Gastrocnemius medialis (tissue), 4 donors: Measurements from ENCODE around the gene ZRANB2. TPM values are rescaled to one million over a fixed set of nuclear protein-coding genes. Genes with fewer than 3 reads are reported as not detected.
A peak's percentile ranks its signal among the peaks of the same experiment; 100 is the strongest.

Experiments
- ATAC-seq, 2 donors: fragments of 150-250 bp; one replicate each; pipeline ENCODE4 v1.9.1; 2016
- DNase-seq, 2 donors: peaks; one replicate each; pipeline ENCODE4 v3.0.0-alpha.2; 2019
- H3K27ac ChIP-seq, 4 donors: fragments of 200-600 bp; sonication (generic); 1 replicate in 1 of 4; 2 replicates in 3 of 4; pipeline ENCODE4 v1.5.1; 2016 to 2018; ENCODE audit warnings: mild to moderate bottlenecking in 2 of 4, moderate library complexity in 1 of 4
- H3K27me3 ChIP-seq, 3 donors: fragments of 200-600 bp; sonication (generic) in 2 of 3; 1 replicate in 1 of 3; 2 replicates in 2 of 3; pipeline versions ENCODE4 v1.5.1 to v1.6.0; 2016 to 2019; ENCODE audit warnings: mild to moderate bottlenecking in 1 of 3, moderate library complexity in 1 of 3
- H3K36me3 ChIP-seq, 2 donors: fragments of 200-600 bp; sonication (generic) in 1 of 2; one replicate each; pipeline ENCODE4 v1.5.1; 2017 to 2018
- H3K4me1 ChIP-seq, 2 donors: fragments of 200-600 bp; sonication (generic) in 1 of 2; one replicate each; pipeline ENCODE4 v1.5.1; 2016 to 2017; ENCODE audit warnings: mild to moderate bottlenecking in 2 of 2
- H3K4me3 ChIP-seq, 4 donors: fragments of 200-600 bp; sonication (generic) in 3 of 4; 1 replicate in 1 of 4; 2 replicates in 3 of 4; pipeline ENCODE4 v1.5.1; 2016 to 2019; ENCODE audit warnings: mild to moderate bottlenecking in 2 of 4
- H3K9me3 ChIP-seq, 3 donors: fragments of 200-600 bp; sonication (generic) in 2 of 3; 1 replicate in 1 of 3; 2 replicates in 2 of 3; pipeline ENCODE4 v1.5.1; 2016 to 2019
- CTCF ChIP-seq, 5 experiments: fragments of 450-650 bp in 3 of 5; fragments of 200-600 bp in 2 of 5; sonication (generic) in 2 of 5; IDR thresholded peaks in 4 of 5; conservative IDR thresholded peaks in 1 of 5; 1 replicate in 4 of 5; 2 replicates in 1 of 5; pipeline ENCODE4 v1.5.1; 2016 to 2019; ENCODE audit warnings: antibody characterized with exemption in 5 of 5, mild to moderate bottlenecking in 3 of 5, moderate library complexity in 3 of 5
- POLR2A ChIP-seq, 2 donors: fragments of 450-650 bp; IDR thresholded peaks; one replicate each; pipeline ENCODE4 v1.6.1; 2017; ENCODE audit warnings: antibody characterized with exemption in 2 of 2, mild to moderate bottlenecking in 2 of 2, moderate library complexity in 2 of 2
- in situ Hi-C, 4 donors: fragments of 200-750 bp; cut with MboI; loops; one replicate each; pipeline versions ENCODE4 v1.15.0 to v1.8.0; 2017; ENCODE audit warnings: low sequenced_read_pairs in 4 of 4
- intact Hi-C: fragments of 100-400 bp; cut with DNase I; formaldehyde crosslinking; loops from one replicate; pipeline ENCODE4 v1.15.1; 2023; ENCODE audit warnings: low total_unique reads
- total RNA-seq, 4 donors: library from RNA; depleted of rRNA; stranded (reverse); fragments of >200 nt; gene quantifications; one replicate each; pipeline versions ENCODE4 v1.1.0 to v1.2.3, GENCODE V29; 2016

ZRANB2 gene
- total RNA-seq, 4 donors from 2014 or later: 20.5 to 66.5 (median 24.1) TPM

GRCh38 chr1:71087060-71087459 is 6.2 kb upstream of the ZRANB2 start:
- Histone ChIP-seq H3K36me3 (no peaks in the 10 kb centered on the region), H3K4me1 (no peaks in the 10 kb centered on the region), H3K27ac (no peak overlapping the region), H3K27me3 (no peaks in the 10 kb centered on the region), H3K4me3 (no peak overlapping the region), H3K9me3 (no peaks in the 10 kb centered on the region)
- in situ Hi-C loops (no loop called here), intact Hi-C loops (no loop called here)
- TF ChIP-seq POLR2A (IDR thresholded peaks at IDR 0.05) (no peak), CTCF (IDR thresholded peaks at IDR 0.05 in 4 of 5, conservative IDR thresholded peaks at IDR 0.05 in 1 of 5) (no peak)
- ATAC-seq (no peak), DNase-seq (no peak)

- no peak for TF ChIP-seq CTCF (IDR thresholded peaks at IDR 0.05 in 4 of 5, conservative IDR thresholded peaks at IDR 0.05 in 1 of 5)
- TF ChIP-seq POLR2A (IDR thresholded peaks at IDR 0.05): no peak
- peaks cover 0 to 6% of the 10 kb centered on the region in 2 donors for H3K4me1 ChIP-seq
- H3K27ac ChIP-seq: no peak overlapping the region
- no peaks in the 10 kb centered on the region for H3K36me3 ChIP-seq
- in situ Hi-C loops: no loop called here
- no peaks in the 10 kb centered on the region for H3K27me3 ChIP-seq
- intact Hi-C loops: no loop called here
- no peaks in the 10 kb centered on the region for H3K9me3 ChIP-seq
- no peak overlapping the region for H3K4me3 ChIP-seq
- DNase-seq: no peak
- ATAC-seq: no peak
Measured at GRCh38 chr1:71086331-71086730, 5.5 kb upstream of the ZRANB2 start.

- ATAC-seq (no peak), DNase-seq (no peak)
- Histone ChIP-seq H3K27ac (no peak overlapping the region), H3K27me3 (no peaks in the 10 kb centered on the region), H3K4me1 (peaks cover 16 to 20% of the 10 kb centered on the region in 2 donors), H3K4me3 (no peak overlapping the region), H3K36me3 (no peaks in the 10 kb centered on the region), H3K9me3 (no peaks in the 10 kb centered on the region)
- no peak for TF ChIP-seq POLR2A (IDR thresholded peaks at IDR 0.05)
- no peak for TF ChIP-seq CTCF (IDR thresholded peaks at IDR 0.05 in 4 of 5, conservative IDR thresholded peaks at IDR 0.05 in 1 of 5)
- in situ Hi-C loops: no loop called here
- intact Hi-C loops: no loop called here
Measured at GRCh38 chr1:71083271-71083670, 2.4 kb upstream of the ZRANB2 start.

GRCh38 chr1:71081697-71082080 is 854 bp upstream of the ZRANB2 start:
- peak overlapping the region; percentile 86 to 91 (median 89) for H3K27ac ChIP-seq
- peaks cover 18 to 20% of the 10 kb centered on the region in 2 donors for H3K4me1 ChIP-seq
- H3K4me3 ChIP-seq: peak overlapping the region; percentile 74 to 98 (median 84)
- no peaks in the 10 kb centered on the region for H3K27me3 ChIP-seq
- intact Hi-C loops (loop anchor here (1.0 kb wide), 1 partner anchor 876 kb away; the partner anchor contains the start of gene LRRC40), in situ Hi-C loops (no loop called here)
- no peaks in the 10 kb centered on the region for H3K9me3 ChIP-seq
- no peak for ATAC-seq
- DNase-seq: peak in 1 of 2 donors; percentile 10
- peaks cover 0 to 14% of the 10 kb centered on the region in 2 donors for H3K36me3 ChIP-seq
- TF ChIP-seq POLR2A (IDR thresholded peaks at IDR 0.05): no peak
- TF ChIP-seq CTCF (IDR thresholded peaks at IDR 0.05 in 4 of 5, conservative IDR thresholded peaks at IDR 0.05 in 1 of 5): no peak

- ATAC-seq (peak; percentile 44 to 57), DNase-seq (peak in 1 of 2 donors; percentile 2)
- Histone ChIP-seq H3K27me3 (no peaks in the 10 kb centered on the region), H3K36me3 (peaks cover 0 to 28% of the 10 kb centered on the region in 2 donors), H3K4me1 (peaks cover 18 to 20% of the 10 kb centered on the region in 2 donors), H3K4me3 (peak overlapping the region; percentile 74 to 98 (median 84)), H3K27ac (peak overlapping the region; percentile 86 to 91 (median 89)), H3K9me3 (no peaks in the 10 kb centered on the region)
- intact Hi-C loops: no loop called here
- in situ Hi-C loops: no loop called here
- no peak for TF ChIP-seq CTCF (IDR thresholded peaks at IDR 0.05 in 4 of 5, conservative IDR thresholded peaks at IDR 0.05 in 1 of 5)
- no peak for TF ChIP-seq POLR2A (IDR thresholded peaks at IDR 0.05)
Measured at GRCh38 chr1:71080230-71080738, 551 bp downstream of the ZRANB2 start.
